ELF-1 (cell line): ENCODE results near the gene STAT3.
"Not testable (repeated sequence)": the region's sequence is repeated elsewhere in the genome, so short reads cannot be mapped to it uniquely, and the experiment has no call there.

ENCODE experiments used
- DNase-seq: peaks from one replicate; pipeline ENCODE4 v3.0.0-alpha.2; 2016; ENCODE audit warnings: low read depth, low spot score

Gene STAT3

DNA sequence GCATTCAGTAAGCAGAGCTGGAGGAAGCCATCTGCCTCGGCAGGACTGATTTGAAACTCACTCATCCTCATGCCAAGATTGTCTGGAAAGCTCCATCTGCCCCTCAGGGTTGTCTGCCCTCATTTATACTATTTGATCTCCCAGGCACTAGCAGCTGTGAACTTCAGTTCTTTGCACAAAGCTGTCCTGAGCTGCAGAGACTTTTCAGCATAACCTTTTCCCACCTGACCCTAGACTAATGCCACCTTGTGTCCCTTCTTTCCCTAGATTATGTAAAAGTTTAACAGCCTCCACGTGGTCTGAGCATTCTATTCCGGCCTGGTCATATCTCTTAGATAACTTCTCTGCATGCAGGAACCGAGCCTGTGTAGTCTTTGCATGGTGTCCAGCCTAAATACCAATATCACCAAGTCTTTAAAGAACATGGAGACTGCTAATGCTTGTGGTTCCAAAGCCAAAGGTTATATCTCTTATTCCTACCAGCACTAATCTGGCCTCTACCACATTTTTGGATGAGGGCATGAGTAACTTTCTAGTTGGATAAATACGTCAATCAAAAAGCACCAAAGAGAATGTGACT, 70.9 kb downstream of the STAT3 start:
- no peak for DNase-seq

GRCh38 chr17:42316755-42317154, 71.5 kb downstream of the STAT3 start:
- no peak for DNase-seq

DNA sequence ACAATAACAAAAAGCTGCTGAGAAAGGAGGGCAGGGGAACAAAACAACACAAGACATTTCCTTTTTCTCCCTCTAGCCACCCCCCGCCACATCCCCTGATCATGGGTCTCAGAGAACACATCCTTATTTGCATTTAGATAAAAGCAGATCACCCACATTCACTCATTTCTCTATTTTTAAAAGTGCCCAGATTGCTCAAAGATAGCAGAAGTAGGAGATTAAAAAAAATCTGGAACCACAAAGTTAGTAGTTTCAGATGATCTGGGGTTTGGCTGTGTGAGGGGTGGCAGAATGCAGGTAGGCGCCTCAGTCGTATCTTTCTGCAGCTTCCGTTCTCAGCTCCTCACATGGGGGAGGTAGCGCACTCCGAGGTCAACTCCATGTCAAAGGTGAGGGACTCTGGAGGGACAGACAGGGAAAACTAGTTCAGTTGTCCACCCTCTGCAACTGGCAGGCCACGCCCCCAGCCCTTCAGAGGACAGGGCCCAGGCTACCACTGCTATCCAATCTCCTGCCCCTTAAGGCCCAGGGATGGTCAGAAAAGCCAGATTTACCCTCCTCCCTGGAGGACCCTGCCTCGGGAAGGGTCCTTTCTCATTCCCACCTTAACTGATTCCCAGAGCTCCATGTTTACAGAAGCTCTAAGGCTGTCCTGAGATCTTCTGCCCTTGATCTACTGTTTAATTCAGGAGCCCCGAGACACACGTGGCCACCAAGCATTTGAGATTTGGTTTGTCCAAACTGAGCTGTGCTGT, 72.7 kb downstream of the STAT3 start:
- no peak for DNase-seq

GRCh38 chr17:42313773-42314566, 74.3 kb downstream of the STAT3 start:
- DNase-seq, result no peak

DNA sequence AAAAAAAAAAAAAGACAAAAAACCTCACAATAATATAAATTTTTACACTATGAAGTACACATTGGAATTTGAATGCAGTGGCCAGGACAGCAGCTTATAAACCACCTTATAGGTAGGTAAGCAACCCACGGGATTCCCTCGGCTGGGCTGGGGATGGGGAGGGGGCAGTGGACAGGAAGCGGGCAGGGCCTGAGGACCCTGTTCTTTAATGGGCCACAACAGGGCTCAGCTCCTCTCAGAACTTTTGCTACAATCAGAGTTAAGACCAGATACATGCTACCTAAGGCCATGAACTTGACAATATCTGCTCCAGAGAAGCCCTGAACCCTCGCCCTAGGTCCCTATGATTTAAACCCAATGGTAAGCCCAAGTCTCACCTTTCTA, 74.9 kb downstream of the STAT3 start:
- DNase-seq, result no peak

GRCh38 chr17:42312285-42313130, 75.7 kb downstream of the STAT3 start:
- peak; percentile 94 for DNase-seq

- no peak for DNase-seq
These were observed 76.3 kb downstream of the STAT3 start for GRCh38 chr17:42312035-42312284.

- peak; percentile 88 for DNase-seq
These were observed 76.8 kb downstream of the STAT3 start for GRCh38 chr17:42311240-42312034.

DNA sequence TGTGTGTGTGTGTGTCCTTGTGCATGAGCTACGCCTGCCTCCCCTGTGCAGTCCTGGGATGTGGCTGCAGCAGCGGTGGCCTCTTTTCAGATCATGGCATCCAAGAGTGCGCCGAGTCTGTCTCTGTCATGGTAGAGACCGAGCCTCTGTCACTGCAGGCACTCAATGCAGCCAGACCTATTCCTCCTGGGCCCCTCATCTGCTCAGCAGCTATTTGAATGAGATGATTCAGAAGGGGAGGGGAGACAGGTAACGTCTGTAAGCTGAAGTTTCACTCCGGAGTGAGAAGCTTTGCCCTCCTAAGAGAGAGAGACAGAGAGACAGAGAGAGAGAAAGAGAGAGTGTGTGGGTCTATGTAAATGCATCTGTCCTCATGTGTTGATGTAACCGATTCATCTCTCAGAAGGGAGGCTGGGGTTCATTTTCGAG, 77.4 kb downstream of the STAT3 start:
- DNase-seq, result no peak

DNA sequence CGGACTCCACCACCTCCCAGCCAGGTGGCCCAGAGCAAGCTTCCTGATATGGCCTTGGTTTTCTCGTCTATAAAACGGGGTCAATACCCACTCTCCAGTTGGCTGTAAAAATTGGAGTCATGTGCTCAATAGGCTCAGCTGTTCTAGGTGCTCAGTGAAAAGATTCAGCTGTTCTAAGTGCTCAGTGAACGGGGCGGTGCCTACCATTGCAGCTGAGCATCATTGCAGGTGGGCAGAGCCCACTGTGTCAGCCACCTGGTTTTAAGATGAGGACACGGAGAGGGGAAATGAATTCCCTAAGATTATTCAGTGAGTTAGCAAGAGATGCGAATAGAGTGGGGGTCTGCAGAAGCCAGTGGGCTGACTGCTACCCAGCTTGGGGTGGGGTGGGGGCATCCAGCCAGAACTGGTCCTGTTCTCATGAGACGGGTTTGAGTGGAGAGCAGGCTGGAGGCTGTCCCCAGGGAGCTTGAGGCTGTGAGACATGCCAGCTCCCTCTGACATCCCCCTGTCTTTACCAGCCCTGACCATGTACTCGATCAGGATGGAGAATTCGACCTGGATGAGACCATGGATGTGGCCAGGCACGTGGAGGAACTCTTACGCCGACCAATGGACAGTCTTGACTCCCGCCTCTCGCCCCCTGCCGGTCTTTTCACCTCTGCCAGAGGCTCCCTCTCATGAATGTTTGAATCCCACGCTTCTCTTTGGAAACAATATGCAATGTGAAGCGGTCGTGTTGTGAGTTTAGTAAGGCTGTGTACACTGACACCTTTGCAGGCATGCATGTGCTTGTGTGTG, 78.1 kb downstream of the STAT3 start:
- no peak for DNase-seq

DNA sequence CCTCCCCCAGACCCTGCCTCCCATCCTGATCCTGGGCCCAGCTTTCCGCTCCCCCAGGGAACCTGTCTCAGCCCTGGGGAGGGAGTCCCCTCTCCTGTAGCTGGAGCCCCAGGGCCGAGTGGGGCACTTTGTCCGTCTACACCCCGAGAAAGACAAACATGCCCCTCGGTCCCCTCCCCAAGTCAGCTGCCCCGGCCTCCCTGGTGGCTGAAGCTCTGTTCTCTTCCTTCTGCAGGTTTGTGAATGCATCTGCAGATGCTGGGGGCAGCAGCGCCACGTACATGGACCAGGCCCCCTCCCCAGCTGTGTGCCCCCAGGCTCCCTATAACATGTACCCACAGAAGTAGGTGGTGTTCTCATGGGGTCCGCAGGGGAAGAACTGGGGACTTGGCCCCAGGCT, 79.1 kb downstream of the STAT3 start:
- no peak for DNase-seq

GRCh38 chr17:42308446-42308845, 79.8 kb downstream of the STAT3 start:
- no peak for DNase-seq

- no peak for DNase-seq
These were observed 80.8 kb downstream of the STAT3 start for GRCh38 chr17:42307362-42307927.

DNA sequence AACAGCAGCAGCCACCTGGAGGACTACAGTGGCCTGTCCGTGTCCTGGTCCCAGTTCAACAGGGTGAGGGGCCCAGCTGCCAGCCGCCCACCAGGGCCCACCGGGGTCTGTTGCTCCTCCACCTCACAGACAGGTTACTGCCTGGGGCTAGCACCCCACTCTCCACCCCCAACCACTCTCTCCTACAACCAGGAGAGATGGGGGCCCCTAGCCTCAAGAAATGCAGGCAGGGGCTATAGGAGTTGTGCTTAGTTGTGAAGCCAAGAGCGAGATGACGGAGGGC, 81.9 kb downstream of the STAT3 start:
- DNase-seq, result no peak

DNA sequence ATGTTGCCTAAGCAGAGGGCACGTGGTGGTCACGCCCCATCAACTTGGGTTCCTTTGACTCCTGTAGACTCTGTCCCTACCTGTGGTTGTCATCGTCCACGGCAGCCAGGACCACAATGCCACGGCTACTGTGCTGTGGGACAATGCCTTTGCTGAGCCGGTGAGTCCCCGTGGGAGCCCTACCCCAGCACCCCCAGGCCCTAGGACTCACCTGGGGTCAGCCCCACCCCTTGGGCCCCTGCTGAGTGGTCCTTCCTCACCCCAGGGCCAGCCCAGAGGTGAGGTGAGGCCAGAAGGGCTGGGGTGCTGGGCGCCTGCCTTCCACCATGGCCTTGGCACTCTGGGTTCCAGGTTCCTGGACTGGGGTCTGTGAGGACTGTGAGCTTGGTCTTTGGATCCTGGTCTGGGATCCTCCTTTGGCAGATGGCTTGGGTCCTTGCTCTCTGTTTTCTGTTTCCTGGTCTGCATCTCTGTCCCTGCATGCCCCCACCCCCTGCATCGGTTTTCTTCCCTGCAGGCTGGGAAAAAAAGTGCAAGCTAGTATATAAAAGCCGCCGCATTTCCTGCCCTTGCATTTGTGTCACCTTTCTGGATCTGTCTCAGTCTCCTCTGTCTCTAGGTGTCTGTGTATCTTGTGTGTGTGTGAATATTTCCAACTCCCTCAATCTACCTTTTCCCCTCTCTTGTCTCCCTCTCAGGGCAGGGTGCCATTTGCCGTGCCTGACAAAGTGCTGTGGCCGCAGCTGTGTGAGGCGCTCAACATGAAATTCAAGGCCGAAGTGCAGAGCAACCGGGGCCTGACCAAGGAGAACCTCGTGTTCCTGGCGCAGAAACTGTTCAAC, 82.5 kb downstream of the STAT3 start:
- DNase-seq, result no peak

- not testable (repeated sequence) for DNase-seq
These were observed 83.3 kb downstream of the STAT3 start for GRCh38 chr17:42305031-42305330.

- DNase-seq, result no peak
These were observed 83.8 kb downstream of the STAT3 start for GRCh38 chr17:42304187-42305030.

- DNase-seq, result no peak
These were observed 84.5 kb downstream of the STAT3 start for GRCh38 chr17:42303694-42304093.

DNA sequence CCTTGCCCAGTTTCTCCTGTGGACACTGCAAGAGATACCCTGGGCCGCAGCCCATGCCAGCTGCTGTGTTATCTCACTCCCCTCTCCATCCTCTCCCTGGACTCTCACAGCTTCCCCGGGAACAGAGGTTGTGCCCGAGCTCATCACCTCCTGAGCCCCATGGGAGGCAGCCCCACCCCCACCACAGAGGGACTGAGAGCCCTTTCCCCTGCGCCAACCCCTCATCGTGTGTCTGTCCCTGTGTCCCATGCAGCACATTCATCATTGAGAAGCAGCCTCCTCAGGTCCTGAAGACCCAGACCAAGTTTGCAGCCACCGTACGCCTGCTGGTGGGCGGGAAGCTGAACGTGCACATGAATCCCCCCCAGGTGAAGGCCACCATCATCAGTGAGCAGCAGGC, 87.2 kb downstream of the STAT3 start:
- DNase-seq, result no peak
